SU-DHL-6 (cell line): ENCODE data around the gene CDHR2.

ENCODE experiments used
- H2AFZ ChIP-seq: fragments of 200-600 bp; sonication (generic); 2 replicates; pipeline ENCODE4 v1.6.1; 2014; ENCODE audit warnings: low read depth, mild to moderate bottlenecking, moderate library complexity, mixed read lengths, antibody characterized with exemption, low read length; ENCODE audit not compliant: severe bottlenecking
- H3F3A ChIP-seq: fragments of 200-600 bp; shearing (Covaris generic); 2 replicates; pipeline ENCODE4 v1.6.0; 2016; ENCODE audit warnings: antibody characterized with exemption, mild to moderate bottlenecking; ENCODE audit not compliant: insufficient read depth
- H3K27ac ChIP-seq: fragments of 200-600 bp; sonication (generic); 2 replicates; pipeline ENCODE4 v1.5.1; 2016; ENCODE audit warnings: low read depth, mild to moderate bottlenecking, low read length, moderate library complexity, mixed read lengths
- H3K27me3 ChIP-seq: fragments of 200-600 bp; sonication (generic), shearing (Covaris generic); 2 replicates; pipeline ENCODE4 v1.6.0; 2014; ENCODE audit warnings: mild to moderate bottlenecking, low read length
- H3K36me3 ChIP-seq: fragments of 200-600 bp; sonication (generic); 2 replicates; pipeline ENCODE4 v1.6.1; 2014; ENCODE audit warnings: mild to moderate bottlenecking, low read length, mixed read lengths
- H3K4me2 ChIP-seq: fragments of 300-600, 200-600 bp; shearing (Covaris generic), sonication (generic); 2 replicates; pipeline ENCODE4 v1.6.0; 2014; ENCODE audit warnings: low read length, low read depth, mild to moderate bottlenecking; ENCODE audit not compliant: poor library complexity, severe bottlenecking
- H3K4me3 ChIP-seq: fragments of 200-600 bp; sonication (generic); 2 replicates; pipeline ENCODE4 v1.5.1; 2014; ENCODE audit warnings: antibody characterized with exemption, low read length, mild to moderate bottlenecking, mixed read lengths; ENCODE audit not compliant: insufficient read depth, poor library complexity, severe bottlenecking
- H3K79me2 ChIP-seq: fragments of 200-600 bp; sonication (generic); 2 replicates; pipeline ENCODE4 v1.6.1; 2014; ENCODE audit warnings: mild to moderate bottlenecking, low read length, moderate library complexity; ENCODE audit not compliant: insufficient read depth
- H3K9ac ChIP-seq: fragments of 200-600 bp; sonication (generic); 2 replicates; pipeline ENCODE4 v1.7.0; 2014; ENCODE audit warnings: mild to moderate bottlenecking, low read length
- H3K9me2 ChIP-seq: fragments of 200-600 bp; sonication (generic); replicated peaks from 2 replicates; pipeline ENCODE4 v1.6.1; 2014; ENCODE audit warnings: low read length; ENCODE audit not compliant: insufficient read depth
- H3K9me3 ChIP-seq: fragments of 200-600 bp; sonication (generic); 2 replicates; pipeline ENCODE4 v1.6.1; 2014; ENCODE audit warnings: low read length, mixed read lengths; ENCODE audit not compliant: insufficient read depth
- H4K20me1 ChIP-seq: fragments of 200-600 bp; sonication (generic); 2 replicates; pipeline ENCODE4 v1.6.1; 2014; ENCODE audit warnings: low read depth, mild to moderate bottlenecking, antibody characterized with exemption, low read length, moderate library complexity, mixed read lengths
- CTCF ChIP-seq: fragments of 200-600 bp; sonication (generic); IDR thresholded peaks from one replicate; pipeline ENCODE4 v1.5.1; 2017; ENCODE audit warnings: antibody characterized with exemption, mild to moderate bottlenecking, low read length, moderate library complexity; ENCODE audit not compliant: insufficient read depth, poor library complexity, severe bottlenecking
- EZH2phosphoT487 ChIP-seq: fragments of 200-600 bp; sonication (generic), shearing (Covaris generic); conservative IDR thresholded peaks from 2 replicates; pipeline ENCODE4 v1.6.1; 2018; ENCODE audit warnings: mild to moderate bottlenecking, antibody characterized with exemption, low read length, moderate library complexity, mixed read lengths

The CDHR2 gene

DNA sequence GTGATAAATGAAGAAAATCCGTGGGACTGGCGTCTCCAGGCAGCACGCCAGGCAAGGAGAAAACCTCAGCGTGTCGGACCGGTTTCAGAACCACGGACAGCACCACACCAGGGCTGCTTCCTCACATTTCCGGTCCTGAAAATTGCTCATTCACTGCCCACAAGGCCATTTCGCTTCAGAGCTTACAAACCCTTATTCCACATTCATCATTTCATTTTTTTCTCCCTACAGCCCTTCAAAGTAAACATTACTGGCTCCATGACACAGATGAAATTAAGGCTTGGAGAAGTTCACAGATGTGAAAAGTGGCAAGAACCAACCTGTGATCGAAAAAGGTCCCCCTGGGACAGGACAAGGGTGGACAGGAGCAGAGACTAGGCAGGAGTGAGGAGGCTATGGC, 62.3 kb downstream of the CDHR2 start:
- H3K4me3 ChIP-seq, result no peak overlapping the region
- H3K9me3 ChIP-seq, result no peaks in the 10 kb centered on the region
- H4K20me1 ChIP-seq, result no peaks in the 10 kb centered on the region
- no peak overlapping the region for H3K4me2 ChIP-seq
- TF ChIP-seq EZH2phosphoT487 (no peak), CTCF (no peak)
- no peak overlapping the region for H2AFZ ChIP-seq
- H3K79me2 ChIP-seq, result no peaks in the 10 kb centered on the region
- no peaks in the 10 kb centered on the region for H3K9me2 ChIP-seq
- no peak overlapping the region for H3K27ac ChIP-seq
- H3K36me3 ChIP-seq, result no peaks in the 10 kb centered on the region
- H3K27me3 ChIP-seq, result no peaks in the 10 kb centered on the region
- no peak overlapping the region for H3K9ac ChIP-seq
- H3F3A ChIP-seq, result 0 out of 2 replicates have a peak, but pooled peaks cover 3% of the 10 kb centered on the region

- H3K9ac ChIP-seq, result no peak overlapping the region
- H4K20me1 ChIP-seq, result no peaks in the 10 kb centered on the region
- no peaks in the 10 kb centered on the region for H3K79me2 ChIP-seq
- H3K27me3 ChIP-seq, result no peaks in the 10 kb centered on the region
- no peak for TF ChIP-seq CTCF
- no peak for TF ChIP-seq EZH2phosphoT487
- H3K4me2 ChIP-seq, result no peak overlapping the region
- H3F3A ChIP-seq, result 0 out of 2 replicates have a peak, but pooled peaks cover 3% of the 10 kb centered on the region
- no peak overlapping the region for H2AFZ ChIP-seq
- H3K9me2 ChIP-seq, result no peaks in the 10 kb centered on the region
- H3K4me3 ChIP-seq, result no peak overlapping the region
- H3K27ac ChIP-seq, result no peak overlapping the region
- H3K9me3 ChIP-seq, result no peaks in the 10 kb centered on the region
- H3K36me3 ChIP-seq, result no peaks in the 10 kb centered on the region
Measured at GRCh38 chr5:176612008-176612407, 62.9 kb downstream of the CDHR2 start.

GRCh38 chr5:176612855-176613254, 63.7 kb downstream of the CDHR2 start:
- H3K36me3 ChIP-seq, result no peaks in the 10 kb centered on the region
- H3K27ac ChIP-seq, result no peak overlapping the region
- no peaks in the 10 kb centered on the region for H3K9me3 ChIP-seq
- H2AFZ ChIP-seq, result no peak overlapping the region
- 0 out of 2 replicates have a peak, but pooled peaks cover 3% of the 10 kb centered on the region for H3F3A ChIP-seq
- no peak overlapping the region for H3K4me2 ChIP-seq
- H3K9me2 ChIP-seq, result no peaks in the 10 kb centered on the region
- H3K9ac ChIP-seq, result no peak overlapping the region
- H3K79me2 ChIP-seq, result no peaks in the 10 kb centered on the region
- no peak overlapping the region for H3K4me3 ChIP-seq
- no peak for TF ChIP-seq EZH2phosphoT487
- TF ChIP-seq CTCF, result no peak
- H3K27me3 ChIP-seq, result no peaks in the 10 kb centered on the region
- no peaks in the 10 kb centered on the region for H4K20me1 ChIP-seq
